ENCODE data around the gene PPP1R26. TPM values are rescaled to one million over a fixed set of nuclear protein-coding genes. Genes with fewer than 3 reads are reported as not detected.

The PPP1R26 gene
- total and polyA plus RNA-seq, 2 of the 13 experiments (the other 11 are each of a cell fraction or from before 2014, with no cell fraction given), result 8.6 to 11.6 TPM

DNA sequence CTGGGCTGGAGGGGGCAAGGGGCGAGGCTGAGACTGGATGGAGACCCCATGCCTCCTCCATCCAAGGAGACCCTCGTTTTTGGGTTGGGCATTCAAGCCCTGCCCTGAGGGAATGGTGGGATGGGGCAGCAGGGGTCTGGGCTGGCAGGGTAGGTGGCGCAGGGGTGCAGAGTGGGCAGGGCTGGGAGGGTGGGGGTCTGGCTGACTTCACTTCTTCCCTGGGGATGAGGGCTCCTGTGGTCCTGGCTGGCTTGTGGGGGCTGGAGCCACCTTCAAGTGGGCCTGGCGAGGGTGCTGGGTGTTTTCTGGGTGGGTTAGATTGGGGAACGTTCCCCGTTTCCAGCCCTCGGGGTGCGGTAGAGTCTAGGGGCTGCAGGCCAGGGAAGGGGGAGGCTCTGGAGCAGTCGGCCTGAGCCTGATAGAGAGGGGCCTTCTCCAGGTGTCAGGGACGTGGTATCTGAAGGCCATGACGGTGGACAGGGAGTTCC, 42.1 kb downstream of the PPP1R26 start:
- in situ Hi-C loops (cut with HindIII; ENCODE audit: extremely low pct_ligation_motif_present, low pct_unique_long_range_greater_than_20kb) (no loop called here), intact Hi-C loops (cut with micrococcal nuclease; ENCODE audit: unreplicated experiment) (no loop called here)
- TF ChIP-seq, protein P1, sequence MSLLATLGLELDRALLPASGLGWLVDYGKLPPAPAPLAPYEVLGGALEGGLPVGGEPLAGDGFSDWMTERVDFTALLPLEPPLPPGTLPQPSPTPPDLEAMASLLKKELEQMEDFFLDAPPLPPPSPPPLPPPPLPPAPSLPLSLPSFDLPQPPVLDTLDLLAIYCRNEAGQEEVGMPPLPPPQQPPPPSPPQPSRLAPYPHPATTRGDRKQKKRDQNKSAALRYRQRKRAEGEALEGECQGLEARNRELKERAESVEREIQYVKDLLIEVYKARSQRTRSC (CRISPR knock-in tag; IDR thresholded peaks at IDR 0.05; ENCODE audit: low read depth), result no peak
- TF ChIP-seq, protein P2, sequence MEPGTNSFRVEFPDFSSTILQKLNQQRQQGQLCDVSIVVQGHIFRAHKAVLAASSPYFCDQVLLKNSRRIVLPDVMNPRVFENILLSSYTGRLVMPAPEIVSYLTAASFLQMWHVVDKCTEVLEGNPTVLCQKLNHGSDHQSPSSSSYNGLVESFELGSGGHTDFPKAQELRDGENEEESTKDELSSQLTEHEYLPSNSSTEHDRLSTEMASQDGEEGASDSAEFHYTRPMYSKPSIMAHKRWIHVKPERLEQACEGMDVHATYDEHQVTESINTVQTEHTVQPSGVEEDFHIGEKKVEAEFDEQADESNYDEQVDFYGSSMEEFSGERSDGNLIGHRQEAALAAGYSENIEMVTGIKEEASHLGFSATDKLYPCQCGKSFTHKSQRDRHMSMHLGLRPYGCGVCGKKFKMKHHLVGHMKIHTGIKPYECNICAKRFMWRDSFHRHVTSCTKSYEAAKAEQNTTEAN (CRISPR knock-in tag; conservative IDR thresholded peaks at IDR 0.05), result no peak
- TF ChIP-seq, protein P3, sequence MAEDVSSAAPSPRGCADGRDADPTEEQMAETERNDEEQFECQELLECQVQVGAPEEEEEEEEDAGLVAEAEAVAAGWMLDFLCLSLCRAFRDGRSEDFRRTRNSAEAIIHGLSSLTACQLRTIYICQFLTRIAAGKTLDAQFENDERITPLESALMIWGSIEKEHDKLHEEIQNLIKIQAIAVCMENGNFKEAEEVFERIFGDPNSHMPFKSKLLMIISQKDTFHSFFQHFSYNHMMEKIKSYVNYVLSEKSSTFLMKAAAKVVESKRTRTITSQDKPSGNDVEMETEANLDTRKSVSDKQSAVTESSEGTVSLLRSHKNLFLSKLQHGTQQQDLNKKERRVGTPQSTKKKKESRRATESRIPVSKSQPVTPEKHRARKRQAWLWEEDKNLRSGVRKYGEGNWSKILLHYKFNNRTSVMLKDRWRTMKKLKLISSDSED (CRISPR knock-in tag; IDR thresholded peaks at IDR 0.05), result no peak
- TF ChIP-seq SOX13 (IDR thresholded peaks at IDR 0.05), result no peak
- no peak for TF ChIP-seq SOX13 (CRISPR knock-in tag; conservative IDR thresholded peaks at IDR 0.05 in 1 of 2, IDR thresholded peaks at IDR 0.05 in 1 of 2)
- FAIRE-seq (no peak), DNase-seq (ENCODE audit: low spot score) (no peak), ATAC-seq (no peak)
- no TSS peak for BruUV-seq (replicated peaks)
- Histone ChIP-seq H3K4me3 (replicated peaks in 1 of 3; ENCODE audit: insufficient read depth in 1 of 3, low read depth in 2 of 3, low read length in 3 of 3) (no peak overlapping the region), H4K20me1 (ENCODE audit: insufficient read depth, low read length) (no peaks in the 10 kb centered on the region), H3K27me3 (ENCODE audit: control insufficient read depth in 1 of 2, insufficient read depth in 2 of 2, low read length in 2 of 2) (peaks cover 8 to 52% of the 10 kb centered on the region in 2 experiments), H3K9me3 (ENCODE audit: low read length) (no peaks in the 10 kb centered on the region), H3K4me2 (ENCODE audit: low read depth, low read length) (no peak overlapping the region), H3K9ac (ENCODE audit: insufficient read depth, low read depth, low read length) (no peak overlapping the region), H3K79me2 (ENCODE audit: insufficient read depth, low read length) (no peaks in the 10 kb centered on the region), H2AFZ (ENCODE audit: low read length) (no peak overlapping the region), H3K36me3 (replicated peaks in 1 of 2; ENCODE audit: control insufficient read depth in 1 of 2, insufficient read depth in 2 of 2, low read length in 2 of 2) (no peaks in the 10 kb centered on the region), H3K4me1 (ENCODE audit: insufficient read depth, low read length) (peaks cover 9% of the 10 kb centered on the region), H3K27ac (ENCODE audit: extremely low read length, insufficient read depth, low read length) (no peak overlapping the region)
- 10% methylated on average over 2 of the region's 11 CpGs for WGBS (ENCODE audit: low lambda C conversion rate)
- ChIA-PET POLR2A (no interaction called here), CTCF (ENCODE audit: low intra/inter-chr PET ratio, low total read pairs) (no interaction called here)

All from HepG2 (cell line).